ENCODE measurements around the gene WDR33. TPM values are rescaled to one million over a fixed set of nuclear protein-coding genes. Genes with fewer than 3 reads are reported as not detected.

WDR33 gene
- total and polyA plus RNA-seq, 2 of the 13 experiments (the other 11 are each of a cell fraction or from before 2014, with no cell fraction given): 54.9 to 78.2 TPM

- TF ChIP-seq ZNF383 (CRISPR knock-in tag; IDR thresholded peaks at IDR 0.05; ENCODE audit: borderline replicate concordance): peak; percentile 77; the same call in 1 of the 2 replicates
- TF ChIP-seq ZNF629 (CRISPR knock-in tag; conservative IDR thresholded peaks at IDR 0.05): peak; percentile 27; the same call in 1 of the 2 replicates
- TF ChIP-seq, protein P1, sequence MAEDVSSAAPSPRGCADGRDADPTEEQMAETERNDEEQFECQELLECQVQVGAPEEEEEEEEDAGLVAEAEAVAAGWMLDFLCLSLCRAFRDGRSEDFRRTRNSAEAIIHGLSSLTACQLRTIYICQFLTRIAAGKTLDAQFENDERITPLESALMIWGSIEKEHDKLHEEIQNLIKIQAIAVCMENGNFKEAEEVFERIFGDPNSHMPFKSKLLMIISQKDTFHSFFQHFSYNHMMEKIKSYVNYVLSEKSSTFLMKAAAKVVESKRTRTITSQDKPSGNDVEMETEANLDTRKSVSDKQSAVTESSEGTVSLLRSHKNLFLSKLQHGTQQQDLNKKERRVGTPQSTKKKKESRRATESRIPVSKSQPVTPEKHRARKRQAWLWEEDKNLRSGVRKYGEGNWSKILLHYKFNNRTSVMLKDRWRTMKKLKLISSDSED (CRISPR knock-in tag; IDR thresholded peaks at IDR 0.05): no peak
- peak; percentile 80; the same call in 1 of the 2 replicates for TF ChIP-seq ZNF589 (CRISPR knock-in tag; conservative IDR thresholded peaks at IDR 0.05)
- TF ChIP-seq PAWR (CRISPR knock-in tag; IDR thresholded peaks at IDR 0.05; ENCODE audit: borderline replicate concordance): peak; percentile 94; the same call in 1 of the 2 replicates
- TF ChIP-seq ZFP36L2 (CRISPR knock-in tag; IDR thresholded peaks at IDR 0.05): peak; percentile 76; the same call in 1 of the 2 replicates
- TF ChIP-seq ZNF616 (CRISPR knock-in tag; IDR thresholded peaks at IDR 0.05; ENCODE audit: low read depth): no peak; the same call in 1 of the 2 replicates
- TF ChIP-seq ZNF567 (CRISPR knock-in tag; IDR thresholded peaks at IDR 0.05; ENCODE audit: borderline replicate concordance): peak; percentile 25; the same call in 1 of the 2 replicates
- TF ChIP-seq ZNF407 (CRISPR knock-in tag; IDR thresholded peaks at IDR 0.05; ENCODE audit: not compliant biosample characterization): no peak
- TF ChIP-seq RORA (CRISPR knock-in tag; IDR thresholded peaks at IDR 0.05): no peak; the same call in 1 of the 2 replicates
- TF ChIP-seq, protein P2, sequence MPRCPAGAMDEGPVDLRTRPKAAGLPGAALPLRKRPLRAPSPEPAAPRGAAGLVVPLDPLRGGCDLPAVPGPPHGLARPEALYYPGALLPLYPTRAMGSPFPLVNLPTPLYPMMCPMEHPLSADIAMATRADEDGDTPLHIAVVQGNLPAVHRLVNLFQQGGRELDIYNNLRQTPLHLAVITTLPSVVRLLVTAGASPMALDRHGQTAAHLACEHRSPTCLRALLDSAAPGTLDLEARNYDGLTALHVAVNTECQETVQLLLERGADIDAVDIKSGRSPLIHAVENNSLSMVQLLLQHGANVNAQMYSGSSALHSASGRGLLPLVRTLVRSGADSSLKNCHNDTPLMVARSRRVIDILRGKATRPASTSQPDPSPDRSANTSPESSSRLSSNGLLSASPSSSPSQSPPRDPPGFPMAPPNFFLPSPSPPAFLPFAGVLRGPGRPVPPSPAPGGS (CRISPR knock-in tag; IDR thresholded peaks at IDR 0.05): peak; percentile 95
- no peak for TF ChIP-seq SMYD3 (CRISPR knock-in tag; IDR thresholded peaks at IDR 0.05)
- peak; percentile 95 for TF ChIP-seq ZNF605 (CRISPR knock-in tag; IDR thresholded peaks at IDR 0.05)
- TF ChIP-seq TFE3 (CRISPR knock-in tag; IDR thresholded peaks at IDR 0.05): peak; percentile 91
- no peak for TF ChIP-seq GABPA (IDR thresholded peaks at IDR 0.05; ENCODE audit: low read depth, low read length)
- peak; percentile 59 for TF ChIP-seq GABPA (CRISPR knock-in tag; IDR thresholded peaks at IDR 0.05; ENCODE audit: low read depth)
- peak; percentile 92; the same call in 1 of the 2 replicates for TF ChIP-seq BORCS8-MEF2B (CRISPR knock-in tag; IDR thresholded peaks at IDR 0.05)
Measured at GRCh38 chr2:127810619-127811396, at the start of gene WDR33 (continued).
